Measurements from ENCODE around the gene GARIN3.
"Not testable (repeated sequence)": the region's sequence is repeated elsewhere in the genome, so short reads cannot be mapped to it uniquely, and the experiment has no call there.

Gene GARIN3

GRCh38 chr5:157196045-157196444 lies 30.0 kb upstream of the GARIN3 start:
- H3K4me1 Mint-ChIP-seq (ENCODE audit: low read depth): peaks cover 83% of the 10 kb centered on the region
- peaks cover 5% of the 10 kb centered on the region for H3K9me3 Mint-ChIP-seq
- H3K36me3 Mint-ChIP-seq (ENCODE audit: low read depth): peaks cover 67% of the 10 kb centered on the region
- H3K27me3 Mint-ChIP-seq (ENCODE audit: low read depth): no peaks in the 10 kb centered on the region
- H3K4me3 Mint-ChIP-seq: peak overlapping the region; percentile 69
- peak overlapping the region; percentile 82 for H3K27ac Mint-ChIP-seq

GRCh38 chr5:157193699-157194424 lies 27.8 kb upstream of the GARIN3 start:
- H3K27ac Mint-ChIP-seq: peak overlapping the region; percentile 84
- H3K27me3 Mint-ChIP-seq (ENCODE audit: low read depth): no peaks in the 10 kb centered on the region
- peaks cover 82% of the 10 kb centered on the region for H3K4me1 Mint-ChIP-seq (ENCODE audit: low read depth)
- H3K4me3 Mint-ChIP-seq: peak overlapping the region; percentile 60
- H3K9me3 Mint-ChIP-seq: peaks cover 5% of the 10 kb centered on the region
- H3K36me3 Mint-ChIP-seq (ENCODE audit: low read depth): peaks cover 67% of the 10 kb centered on the region

GRCh38 chr5:157189223-157189622 lies 23.2 kb upstream of the GARIN3 start:
- Mint-ChIP-seq H3K9me3 (peaks cover 5% of the 10 kb centered on the region), H3K27ac (peak overlapping the region; percentile 84), H3K27me3 (ENCODE audit: low read depth) (no peaks in the 10 kb centered on the region), H3K4me3 (peak overlapping the region; percentile 79), H3K4me1 (ENCODE audit: low read depth) (peaks cover 76% of the 10 kb centered on the region), H3K36me3 (ENCODE audit: low read depth) (peaks cover 73% of the 10 kb centered on the region)

- H3K36me3 Mint-ChIP-seq (ENCODE audit: low read depth): peaks cover 75% of the 10 kb centered on the region
- H3K27me3 Mint-ChIP-seq (ENCODE audit: low read depth): no peaks in the 10 kb centered on the region
- H3K4me3 Mint-ChIP-seq: peak overlapping the region; percentile 79
- peaks cover 72% of the 10 kb centered on the region for H3K4me1 Mint-ChIP-seq (ENCODE audit: low read depth)
- peak overlapping the region; percentile 84 for H3K27ac Mint-ChIP-seq
- peaks cover 5% of the 10 kb centered on the region for H3K9me3 Mint-ChIP-seq
These were observed 22.2 kb upstream of the GARIN3 start for GRCh38 chr5:157188270-157188669.

- peaks cover 75% of the 10 kb centered on the region for H3K36me3 Mint-ChIP-seq (ENCODE audit: low read depth)
These were observed 21.1 kb upstream of the GARIN3 start for GRCh38 chr5:157187046-157187754.

GRCh38 chr5:157186309-157187045 lies 20.4 kb upstream of the GARIN3 start:
- no peaks in the 10 kb centered on the region for H3K27me3 Mint-ChIP-seq (ENCODE audit: low read depth)
- peak overlapping the region; percentile 84 for H3K27ac Mint-ChIP-seq
- H3K4me1 Mint-ChIP-seq (ENCODE audit: low read depth): peaks cover 56% of the 10 kb centered on the region
- no peaks in the 10 kb centered on the region for H3K9me3 Mint-ChIP-seq
- peak overlapping the region; percentile 79 for H3K4me3 Mint-ChIP-seq
- H3K36me3 Mint-ChIP-seq (ENCODE audit: low read depth): peaks cover 77% of the 10 kb centered on the region

More at GRCh38 chr5:157187046-157187754, 21.1 kb upstream of the GARIN3 start:
- peaks cover 63% of the 10 kb centered on the region for H3K4me1 Mint-ChIP-seq (ENCODE audit: low read depth)
- peak overlapping the region; percentile 79 for H3K4me3 Mint-ChIP-seq
- H3K9me3 Mint-ChIP-seq: peaks cover 5% of the 10 kb centered on the region
- H3K27ac Mint-ChIP-seq: peak overlapping the region; percentile 84
- H3K27me3 Mint-ChIP-seq (ENCODE audit: low read depth): no peaks in the 10 kb centered on the region

- Mint-ChIP-seq H3K4me3 (peak overlapping the region; percentile 96), H3K36me3 (ENCODE audit: low read depth) (peaks cover 76% of the 10 kb centered on the region), H3K27ac (peak overlapping the region; percentile 88), H3K4me1 (ENCODE audit: low read depth) (peaks cover 50% of the 10 kb centered on the region)
- H3K27me3 Mint-ChIP-seq (ENCODE audit: low read depth); H3K9me3 Mint-ChIP-seq: not testable (repeated sequence)
These were observed 19.1 kb upstream of the GARIN3 start for GRCh38 chr5:157185122-157185521.

GRCh38 chr5:157184117-157184670 lies 18.1 kb upstream of the GARIN3 start:
- peaks cover 52% of the 10 kb centered on the region for H3K4me1 Mint-ChIP-seq (ENCODE audit: low read depth)
- no peaks in the 10 kb centered on the region for H3K27me3 Mint-ChIP-seq (ENCODE audit: low read depth)
- peak overlapping the region; percentile 96 for H3K4me3 Mint-ChIP-seq
- peaks cover 71% of the 10 kb centered on the region for H3K36me3 Mint-ChIP-seq (ENCODE audit: low read depth)
- H3K9me3 Mint-ChIP-seq: no peaks in the 10 kb centered on the region
- H3K27ac Mint-ChIP-seq: peak overlapping the region; percentile 88

- Mint-ChIP-seq H3K4me1 (ENCODE audit: low read depth) (peaks cover 53% of the 10 kb centered on the region), H3K4me3 (peak overlapping the region; percentile 99), H3K27ac (peak overlapping the region; percentile 98), H3K27me3 (ENCODE audit: low read depth) (no peaks in the 10 kb centered on the region), H3K9me3 (peaks cover 4% of the 10 kb centered on the region), H3K36me3 (ENCODE audit: low read depth) (peaks cover 61% of the 10 kb centered on the region)
These were observed 16.2 kb upstream of the GARIN3 start for GRCh38 chr5:157182143-157182757.

- peak within 1 kb of the TSS; percentile 99 for H3K4me3 Mint-ChIP-seq
- peaks cover 42% of the 10 kb centered on the region for H3K4me1 Mint-ChIP-seq (ENCODE audit: low read depth)
- H3K27me3 Mint-ChIP-seq (ENCODE audit: low read depth): no peaks in the 10 kb centered on the region
- peak within 1 kb of the TSS; percentile 98 for H3K27ac Mint-ChIP-seq
- H3K36me3 Mint-ChIP-seq (ENCODE audit: low read depth): peaks cover 48% of the 10 kb centered on the region
- H3K9me3 Mint-ChIP-seq: peaks cover 4% of the 10 kb centered on the region
These were observed 14.6 kb upstream of the GARIN3 start, which contains the start of gene ITK for GRCh38 chr5:157180374-157181264. Gene ITK (plus strand): TSS chr5:157180840. CDS start chr5:157180978, 138 bp downstream.

- Mint-ChIP-seq H3K9me3 (peaks cover 4% of the 10 kb centered on the region), H3K27me3 (ENCODE audit: low read depth) (no peaks in the 10 kb centered on the region), H3K4me3 (peak overlapping the region; percentile 99), H3K27ac (peak overlapping the region; percentile 85), H3K36me3 (ENCODE audit: low read depth) (peaks cover 38% of the 10 kb centered on the region), H3K4me1 (ENCODE audit: low read depth) (peaks cover 47% of the 10 kb centered on the region)
These were observed 12.9 kb upstream of the GARIN3 start for GRCh38 chr5:157178966-157179365.

- Mint-ChIP-seq H3K27me3 (ENCODE audit: low read depth) (no peaks in the 10 kb centered on the region), H3K9me3 (peaks cover 4% of the 10 kb centered on the region), H3K4me1 (ENCODE audit: low read depth) (peaks cover 46% of the 10 kb centered on the region), H3K4me3 (peak overlapping the region; percentile 99), H3K27ac (peak overlapping the region; percentile 85), H3K36me3 (ENCODE audit: low read depth) (peaks cover 29% of the 10 kb centered on the region)
These were observed 11.9 kb upstream of the GARIN3 start for GRCh38 chr5:157177953-157178352.

- Mint-ChIP-seq H3K4me3 (no peak overlapping the region), H3K27me3 (ENCODE audit: low read depth) (no peaks in the 10 kb centered on the region), H3K27ac (peak overlapping the region; percentile 37), H3K36me3 (ENCODE audit: low read depth) (peaks cover 12% of the 10 kb centered on the region), H3K9me3 (peaks cover 8% of the 10 kb centered on the region), H3K4me1 (ENCODE audit: low read depth) (peaks cover 68% of the 10 kb centered on the region)
These were observed 9.1 kb upstream of the GARIN3 start for GRCh38 chr5:157175071-157175612.
